ENCODE results near the gene SLC22A25. TPM values are rescaled to one million over a fixed set of nuclear protein-coding genes. Genes with fewer than 3 reads are reported as not detected.
"Not testable (repeated sequence)": the region's sequence is repeated elsewhere in the genome, so short reads cannot be mapped to it uniquely, and the experiment has no call there.

SLC22A25 gene
- total RNA-seq, 1 donor from 2014 or later = not detected

- Histone ChIP-seq H3K4me1 (no peaks in the 10 kb centered on the region), H3K27me3 (no peaks in the 10 kb centered on the region), H3K27ac (no peak overlapping the region), H3K4me3 (no peak overlapping the region), H3K36me3 (no peaks in the 10 kb centered on the region), H3K9me3 (no peaks in the 10 kb centered on the region)
- DNase-seq (no peak), ATAC-seq (no peak)
- intact Hi-C loops (cut with DNase I) = no loop called here
- no peak for TF ChIP-seq CTCF (IDR thresholded peaks at IDR 0.05)
Observed at GRCh38 chr11:63240098-63240497, 3.3 kb downstream of the SLC22A25 start.

DNA sequence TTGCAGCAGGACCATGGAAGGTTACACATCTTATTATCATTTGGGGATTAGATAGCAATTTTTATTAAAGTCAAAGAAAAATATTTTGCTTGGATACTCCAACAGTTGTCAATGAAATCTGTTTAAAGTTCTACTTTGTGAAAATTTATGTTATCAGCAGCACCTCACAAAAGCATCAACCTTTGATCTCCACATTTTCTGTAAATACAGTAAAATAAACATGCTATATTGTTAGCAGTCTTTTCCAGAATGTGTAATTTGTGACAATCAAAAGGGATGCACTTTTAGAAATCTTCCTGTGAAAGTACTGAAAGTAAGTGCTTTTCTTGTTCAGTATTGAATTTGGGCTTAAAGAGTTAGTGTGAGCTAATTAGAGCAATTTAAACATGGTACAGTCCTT is 4.1 kb downstream of the SLC22A25 start:
- no peak for ATAC-seq
- intact Hi-C loops (cut with DNase I) = no loop called here
- Histone ChIP-seq H3K36me3 (no peaks in the 10 kb centered on the region), H3K27me3 (no peaks in the 10 kb centered on the region), H3K4me1 (no peaks in the 10 kb centered on the region), H3K27ac (no peak overlapping the region), H3K9me3 (no peaks in the 10 kb centered on the region), H3K4me3 (no peak overlapping the region)
- DNase-seq = no peak
- no peak for TF ChIP-seq CTCF (IDR thresholded peaks at IDR 0.05)

DNA sequence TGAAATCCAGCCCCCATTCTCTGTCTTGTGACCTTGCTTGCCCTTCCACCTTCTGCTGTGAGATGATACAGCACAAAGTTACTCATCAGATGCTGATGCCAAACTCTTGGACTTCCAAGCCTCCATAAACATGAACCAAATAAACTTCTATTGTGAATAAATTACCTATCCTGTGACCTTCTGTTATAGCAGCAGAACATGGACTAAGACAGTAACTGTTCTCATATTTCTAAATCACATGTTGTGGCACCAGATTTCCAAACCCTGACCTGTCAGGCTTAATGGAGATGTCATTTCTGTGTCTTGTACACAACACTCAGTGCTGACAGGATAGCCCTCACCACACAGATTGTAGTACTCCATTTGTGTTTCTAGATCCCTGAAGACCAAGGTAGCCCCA is 6.0 kb downstream of the SLC22A25 start:
- intact Hi-C loops (cut with DNase I) = no loop called here

GRCh38 chr11:63235471-63236461 is 7.6 kb downstream of the SLC22A25 start:
- H3K9me3 ChIP-seq; H3K4me1 ChIP-seq; H3K27ac ChIP-seq; DNase-seq; H3K36me3 ChIP-seq; H3K4me3 ChIP-seq; H3K27me3 ChIP-seq; intact Hi-C loops (cut with DNase I); ATAC-seq: not testable (repeated sequence)

More for the DNA sequence above, 6.0 kb downstream of the SLC22A25 start:
- no peaks in the 10 kb centered on the region for H3K4me1 ChIP-seq
- H3K4me3 ChIP-seq = no peak overlapping the region
- no peak for ATAC-seq
- DNase-seq = no peak
- TF ChIP-seq CTCF (IDR thresholded peaks at IDR 0.05) = no peak
- no peaks in the 10 kb centered on the region for H3K9me3 ChIP-seq
- no peaks in the 10 kb centered on the region for H3K36me3 ChIP-seq
- no peaks in the 10 kb centered on the region for H3K27me3 ChIP-seq
- no peak overlapping the region for H3K27ac ChIP-seq

GRCh38 chr11:63229815-63230214 is 13.6 kb downstream of the SLC22A25 start:
- Histone ChIP-seq H3K4me3 (no peak overlapping the region), H3K36me3 (no peaks in the 10 kb centered on the region), H3K27me3 (no peaks in the 10 kb centered on the region), H3K27ac (no peak overlapping the region), H3K4me1 (no peaks in the 10 kb centered on the region), H3K9me3 (no peaks in the 10 kb centered on the region)
- ATAC-seq (no peak), DNase-seq (no peak)
- no peak for TF ChIP-seq CTCF (IDR thresholded peaks at IDR 0.05)
- intact Hi-C loops (cut with DNase I) = no loop called here

GRCh38 chr11:63227521-63228107 is 15.8 kb downstream of the SLC22A25 start:
- no peak overlapping the region for H3K4me3 ChIP-seq
- ATAC-seq (no peak), DNase-seq (no peak)
- H3K27me3 ChIP-seq = no peaks in the 10 kb centered on the region
- intact Hi-C loops (cut with DNase I) = no loop called here
- no peaks in the 10 kb centered on the region for H3K36me3 ChIP-seq
- H3K4me1 ChIP-seq = no peaks in the 10 kb centered on the region
- no peaks in the 10 kb centered on the region for H3K9me3 ChIP-seq
- TF ChIP-seq CTCF (IDR thresholded peaks at IDR 0.05) = no peak
- H3K27ac ChIP-seq = no peak overlapping the region
